ENCODE results near the gene OR51E1. TPM values are rescaled to one million over a fixed set of nuclear protein-coding genes. Genes with fewer than 3 reads are reported as not detected.

OR51E1 gene, protein sequence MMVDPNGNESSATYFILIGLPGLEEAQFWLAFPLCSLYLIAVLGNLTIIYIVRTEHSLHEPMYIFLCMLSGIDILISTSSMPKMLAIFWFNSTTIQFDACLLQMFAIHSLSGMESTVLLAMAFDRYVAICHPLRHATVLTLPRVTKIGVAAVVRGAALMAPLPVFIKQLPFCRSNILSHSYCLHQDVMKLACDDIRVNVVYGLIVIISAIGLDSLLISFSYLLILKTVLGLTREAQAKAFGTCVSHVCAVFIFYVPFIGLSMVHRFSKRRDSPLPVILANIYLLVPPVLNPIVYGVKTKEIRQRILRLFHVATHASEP
- not detected in 2 replicates for total RNA-seq

DNA sequence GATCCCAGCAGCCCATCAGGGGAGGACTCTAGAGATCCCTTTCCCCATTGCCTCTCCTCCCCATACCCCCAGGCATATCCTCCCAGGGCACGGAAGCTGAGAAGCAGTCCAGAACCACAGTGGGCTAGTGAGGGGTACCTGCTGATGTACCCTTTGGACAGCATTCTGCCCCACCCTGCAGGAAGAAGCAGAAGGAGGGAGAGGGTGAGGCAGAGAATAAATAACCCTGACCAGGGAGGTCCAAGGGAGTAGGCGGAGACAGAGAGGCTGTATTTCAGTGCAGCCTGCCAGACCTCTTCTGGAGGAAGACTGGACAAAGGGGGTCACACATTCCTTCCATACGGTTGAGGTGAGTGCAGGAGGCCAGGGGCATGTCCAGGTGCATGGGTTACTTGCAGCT lies at the start of gene OR51E1:
TSS of gene OR51E1 (plus strand) at position 301 of the 400 bp plus-strand sequence. CDS start 8,545 bp downstream, outside the sequence.
- DNase-seq (ENCODE audit: low read depth in 2 of 2): no peak

DNA sequence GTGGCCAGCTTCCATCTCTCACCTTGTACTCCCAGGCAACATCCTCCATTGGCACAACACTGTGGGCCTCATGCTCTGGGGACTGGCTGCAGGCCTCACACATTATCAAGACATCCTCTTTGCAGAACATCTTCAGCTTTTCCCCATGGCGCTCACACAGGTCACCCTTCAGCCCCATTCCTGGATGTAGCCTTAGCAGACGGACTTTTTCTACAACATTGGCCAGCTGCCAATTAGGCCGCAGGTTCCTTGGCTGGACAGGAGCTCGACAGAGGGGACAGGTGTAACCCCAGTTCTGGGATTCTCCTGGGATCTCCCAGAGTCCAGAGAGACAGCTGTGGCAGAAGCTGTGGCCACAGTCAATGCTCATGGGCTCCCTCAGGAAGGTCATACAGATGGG lies 38.7 kb upstream of the OR51E1 start:
- no peak for DNase-seq (ENCODE audit: low read depth in 2 of 2)

DNA sequence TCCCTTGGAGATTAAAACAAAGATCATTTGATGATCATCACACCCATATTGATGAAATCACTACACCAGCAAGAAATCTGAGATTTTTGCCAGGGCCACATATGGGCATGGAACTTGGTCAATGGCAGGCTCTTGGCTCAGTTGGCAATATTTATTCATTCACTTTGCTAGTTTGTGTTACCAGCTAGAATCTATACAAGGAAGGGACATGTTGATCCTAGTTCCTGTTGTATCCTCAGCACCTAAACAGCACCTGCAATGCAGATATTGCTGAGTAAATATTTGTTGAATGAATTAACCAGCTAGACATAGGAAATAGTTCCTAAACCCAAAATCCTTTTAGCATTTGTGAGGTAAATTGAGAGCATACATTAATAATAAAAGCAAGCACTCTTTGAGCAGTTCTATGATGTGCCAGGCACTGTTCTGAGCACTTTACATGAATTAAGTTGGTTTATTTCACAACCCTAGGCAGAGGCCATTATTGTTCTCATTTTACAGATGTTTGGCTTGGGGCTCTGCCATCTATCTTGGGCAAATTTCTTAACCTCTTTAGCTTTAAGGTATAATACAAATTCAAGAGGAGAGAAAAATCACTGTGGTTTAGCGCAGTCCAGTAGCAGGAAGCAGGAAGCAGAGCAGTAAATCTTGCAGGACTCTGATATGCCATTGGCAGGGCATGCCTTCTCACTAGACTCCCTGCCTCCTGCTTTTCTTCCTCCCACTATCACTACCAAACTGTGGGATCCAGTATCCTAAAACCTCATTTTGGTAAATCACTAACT lies 37.4 kb upstream of the OR51E1 start:
- DNase-seq (ENCODE audit: low read depth in 2 of 2): peak; percentile 4 to 22

DNA sequence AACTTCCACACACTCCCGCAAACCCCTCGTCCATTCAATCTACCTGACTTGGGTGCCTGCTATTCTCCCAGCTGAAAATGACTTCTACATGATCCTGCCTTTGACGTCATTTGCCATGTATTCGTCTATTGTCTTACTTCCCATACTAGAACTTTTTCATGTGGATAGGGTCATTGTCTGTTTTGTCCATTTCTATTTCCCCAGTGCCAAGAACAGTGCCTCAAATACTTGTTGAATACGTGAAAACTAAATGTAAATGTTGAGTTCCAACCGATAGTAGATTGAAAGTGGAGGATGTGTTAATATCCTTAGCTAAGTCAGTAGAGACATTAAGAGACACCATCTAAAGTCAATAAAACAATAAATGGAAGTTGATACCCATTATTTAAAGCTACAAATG lies 36.7 kb upstream of the OR51E1 start:
- peak; percentile 23 to 46 for DNase-seq (ENCODE audit: low read depth in 2 of 2)

DNA sequence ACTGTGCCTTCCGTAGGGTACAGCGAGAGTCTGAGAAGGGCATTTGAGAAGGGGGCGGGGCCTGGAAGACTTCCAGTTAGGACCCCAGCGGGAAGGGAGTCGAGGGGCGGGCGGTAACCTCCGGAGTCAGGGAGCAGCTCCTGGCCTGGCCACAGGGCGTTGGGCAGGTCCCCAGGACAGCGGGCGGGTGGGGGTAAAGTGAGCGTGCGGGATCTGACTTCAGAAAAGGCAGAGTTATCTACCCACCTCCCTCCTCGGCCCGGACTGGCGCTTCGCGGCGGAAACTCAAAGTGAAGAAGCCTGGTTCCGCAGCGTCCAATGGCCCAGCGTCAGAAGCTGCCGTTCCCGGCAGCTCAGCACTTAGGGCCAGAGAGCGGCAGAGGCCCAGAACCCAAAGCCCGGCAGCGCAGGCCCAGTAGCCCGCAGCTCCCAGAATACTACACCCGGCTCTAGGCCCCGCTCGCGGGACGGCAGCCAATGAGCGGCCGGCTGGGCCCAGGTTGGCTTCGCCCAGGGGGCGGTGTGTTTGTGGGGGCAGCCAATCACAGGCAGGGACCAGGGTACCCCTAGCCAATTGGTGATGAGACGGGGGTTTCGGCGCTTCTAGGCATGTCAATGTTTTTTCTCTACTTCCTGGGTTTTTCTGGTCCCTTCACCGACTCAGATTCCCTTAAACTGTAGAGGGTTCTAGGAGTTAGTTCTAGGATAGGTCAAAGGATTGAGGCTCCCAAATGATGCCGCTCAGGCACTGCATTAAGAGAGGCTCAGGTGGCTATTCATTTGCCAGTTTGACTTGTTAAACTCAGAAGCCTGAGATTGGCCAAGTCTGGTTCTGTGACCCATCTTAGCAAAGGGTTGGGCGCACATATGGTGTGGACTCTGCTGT lies 35.8 kb upstream of the OR51E1 start, which contains the start of gene TRIM68:
TSS of gene TRIM68 (minus strand) at position 451 of the 886 bp plus-strand sequence. CDS start 2,727 bp downstream, outside the sequence.
- DNase-seq (ENCODE audit: low read depth in 2 of 2): peak; percentile 93 to 95

DNA sequence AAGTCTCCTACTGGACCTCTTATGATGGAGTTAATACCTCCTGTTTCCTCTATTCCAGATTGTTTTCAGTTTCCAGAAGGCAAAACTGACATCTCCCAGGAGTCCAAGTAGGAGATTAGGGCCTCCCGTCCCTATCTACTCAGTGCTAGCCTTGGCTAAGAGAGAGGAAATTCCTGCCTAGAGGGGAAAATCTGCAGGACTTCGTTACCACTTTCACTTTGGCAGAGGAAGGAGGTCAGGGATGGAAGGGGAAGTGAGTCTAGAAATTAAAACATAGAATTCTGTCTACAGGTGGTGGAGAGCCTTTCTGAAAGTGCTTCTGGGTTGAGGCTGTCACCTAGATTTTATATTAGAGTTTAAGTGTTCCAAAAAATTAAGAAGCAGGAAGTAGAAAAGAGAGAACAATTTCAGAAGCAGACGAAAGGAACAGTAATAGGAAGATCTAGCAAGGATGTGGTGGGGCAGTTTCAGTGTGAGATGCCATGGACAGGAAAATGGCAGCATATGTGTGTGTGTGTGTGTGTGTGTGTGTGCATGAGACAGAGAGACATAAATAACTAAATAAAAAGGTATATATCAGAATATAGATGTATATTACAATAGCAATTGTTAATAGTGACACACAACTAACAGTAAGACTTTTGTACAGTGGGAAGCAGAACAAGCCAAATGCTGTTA lies 33.4 kb upstream of the OR51E1 start:
- DNase-seq (ENCODE audit: low read depth in 2 of 2): peak in 1 of 2 donors; percentile 25

DNA sequence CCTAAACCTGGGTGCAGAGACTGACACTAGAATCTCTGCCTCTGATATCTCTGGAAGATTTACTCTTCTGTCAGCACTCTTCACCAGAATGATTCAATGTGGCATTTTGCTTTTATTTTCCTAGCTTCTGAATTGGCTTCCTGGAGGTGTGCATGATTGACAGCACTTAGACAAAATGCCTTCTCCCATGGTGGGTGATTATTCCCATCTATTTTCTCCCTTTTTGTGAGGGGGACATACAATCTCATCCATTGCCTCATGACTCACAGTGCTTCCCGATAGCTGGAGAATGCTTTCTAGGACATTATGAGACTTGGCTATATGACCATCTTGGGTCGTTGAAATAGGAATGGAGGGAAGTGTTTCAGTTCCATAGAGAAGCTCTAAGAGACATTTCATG lies 31.8 kb upstream of the OR51E1 start:
- DNase-seq (ENCODE audit: low read depth in 2 of 2): no peak

DNA sequence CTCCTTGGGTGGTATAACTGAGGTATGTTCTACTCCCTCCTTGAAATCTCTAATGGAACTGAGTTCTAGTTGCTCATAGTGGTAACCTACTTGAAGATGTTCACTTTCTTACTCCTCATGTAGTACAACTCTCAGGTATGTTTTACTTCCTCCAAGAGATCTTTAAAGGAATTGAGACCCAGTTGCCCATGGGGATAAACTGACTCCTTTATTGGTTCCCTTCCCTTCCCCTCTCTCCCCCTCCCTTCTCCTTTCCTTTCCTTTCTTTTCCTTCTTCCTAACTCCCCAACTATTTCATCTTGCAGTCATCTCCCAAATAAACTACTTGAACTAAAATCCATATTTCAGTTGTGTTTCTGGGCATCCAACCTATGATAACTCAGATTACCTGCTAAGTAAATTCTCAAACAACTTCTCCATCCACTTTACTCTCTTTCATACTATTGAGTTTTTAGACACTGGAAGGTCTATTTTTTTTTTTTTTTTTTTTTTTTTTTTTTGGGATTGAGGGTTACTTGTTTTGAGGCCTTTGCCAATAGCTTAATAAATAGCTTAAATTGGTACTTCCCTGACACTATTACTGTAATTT lies 27.8 kb upstream of the OR51E1 start:
- DNase-seq (ENCODE audit: low read depth in 2 of 2): no peak

DNA sequence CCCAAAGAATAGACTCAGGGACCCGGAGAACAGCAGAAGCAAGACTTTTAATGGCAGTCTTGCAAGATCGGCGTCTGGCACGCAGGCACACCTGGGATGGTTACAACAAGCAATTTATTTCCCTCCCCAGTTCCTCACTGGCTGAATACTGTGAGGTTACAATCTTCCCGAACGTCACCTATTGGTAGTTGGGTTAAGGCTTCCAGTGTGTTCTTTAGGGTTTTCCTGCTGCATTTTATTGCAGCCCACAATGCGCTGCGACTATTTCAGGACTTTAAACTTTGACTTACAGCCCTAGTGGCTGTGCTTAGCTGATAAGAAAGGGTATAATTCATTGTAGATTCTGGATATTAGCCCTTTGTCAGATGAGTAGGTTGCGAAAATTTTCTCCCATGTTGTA lies 24.3 kb upstream of the OR51E1 start:
- DNase-seq (ENCODE audit: low read depth in 2 of 2): no peak

DNA sequence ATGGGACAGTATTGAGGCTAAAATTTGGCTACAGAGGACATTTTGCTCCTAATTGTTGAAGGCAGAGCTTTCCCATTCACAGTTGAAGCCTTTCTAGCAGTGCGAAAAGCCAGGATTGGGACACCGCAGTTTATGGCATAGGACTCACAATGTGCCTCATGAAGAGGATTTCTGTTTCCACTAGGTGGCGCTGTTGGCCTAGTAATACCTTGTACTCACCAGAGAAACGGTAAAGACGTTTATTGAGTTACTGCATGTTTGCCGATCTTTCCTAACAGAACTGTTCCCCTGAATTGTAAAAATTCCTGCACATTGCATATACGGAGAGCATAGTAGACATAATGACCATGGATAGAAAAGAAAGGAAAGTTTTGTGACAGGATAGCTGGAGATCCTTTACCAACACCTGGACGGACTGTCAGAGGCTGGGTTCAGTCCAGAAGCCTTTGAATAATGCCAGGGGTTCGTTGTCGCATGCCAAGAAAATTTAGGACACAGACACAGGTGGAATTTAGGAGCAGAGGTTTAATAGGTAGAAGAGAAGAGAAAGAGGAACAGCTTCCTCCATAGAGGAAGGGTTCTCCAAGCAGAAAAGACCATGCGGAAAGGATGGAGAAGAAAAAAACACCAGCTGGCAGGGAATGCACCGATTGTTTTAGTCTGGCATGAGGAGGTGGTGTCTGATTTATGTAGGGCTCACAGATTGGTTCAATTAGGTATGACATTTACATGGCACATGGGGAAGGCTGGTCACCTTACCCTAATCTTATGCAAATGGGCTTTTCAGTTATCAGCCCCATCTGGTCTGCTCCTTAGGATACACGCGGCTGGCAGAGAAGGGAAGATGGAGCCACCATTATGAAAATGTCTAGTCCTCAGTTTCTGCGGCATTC lies 17.3 kb upstream of the OR51E1 start:
- DNase-seq (ENCODE audit: low read depth in 2 of 2): peak; percentile 73 to 74

DNA sequence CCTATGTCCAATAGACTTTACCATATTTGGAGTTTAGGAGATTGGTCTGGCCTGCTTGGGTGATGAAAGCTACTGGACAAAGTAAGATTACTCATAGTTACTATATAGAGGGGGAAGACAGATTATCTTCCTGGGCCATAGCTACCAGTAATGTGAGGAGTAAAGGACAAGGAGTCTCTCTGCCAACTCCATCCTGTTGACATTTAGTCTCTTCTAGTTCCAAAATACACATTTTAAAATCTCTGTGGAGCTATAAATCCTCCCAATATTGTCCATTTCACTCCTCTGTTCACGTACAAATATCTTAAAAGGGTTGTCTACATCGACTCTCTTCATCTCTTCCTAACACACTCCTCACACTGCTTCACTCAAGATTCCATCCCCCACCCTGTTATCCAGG lies 7.6 kb upstream of the OR51E1 start:
- no peak for DNase-seq (ENCODE audit: low read depth in 2 of 2)

DNA sequence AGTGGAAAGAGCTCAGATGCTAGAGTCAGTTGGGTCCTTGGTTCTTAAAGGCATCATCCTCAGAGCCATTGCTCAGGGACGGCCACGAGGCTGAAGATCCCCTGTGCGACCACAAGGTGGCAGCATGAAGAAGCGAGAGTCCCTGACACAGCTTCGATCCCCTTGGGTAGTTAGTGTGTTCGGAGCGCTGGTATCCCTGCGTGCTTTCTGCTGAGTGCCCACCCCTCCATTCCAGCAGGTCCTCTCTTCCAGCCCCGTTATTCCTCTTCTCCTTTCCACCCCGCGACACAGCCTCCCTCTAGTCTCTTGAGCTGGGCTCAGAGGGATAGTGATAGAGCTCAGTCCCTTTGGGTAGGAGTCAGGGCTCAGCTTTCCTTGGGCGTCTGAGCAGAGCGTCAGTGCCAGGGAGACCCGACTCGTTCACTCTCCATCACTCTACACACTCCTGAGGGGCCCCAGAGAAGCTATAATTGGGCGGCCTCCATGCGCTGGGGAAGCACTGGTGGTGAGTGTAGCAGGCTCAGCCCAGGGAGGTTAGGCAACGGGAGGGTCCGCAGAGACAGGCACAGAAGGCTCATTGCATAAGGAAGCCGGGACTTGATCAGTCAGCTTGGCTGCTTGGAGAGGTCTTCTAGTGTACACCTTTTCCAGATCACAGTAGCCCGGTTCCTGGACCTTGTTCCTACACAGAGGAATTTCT lies 6.7 kb upstream of the OR51E1 start, which contains the start of gene OR51D1:
TSS of gene OR51D1 (plus strand) at position 516 of the 700 bp plus-strand sequence. CDS start 2,314 bp downstream, outside the sequence.
- peak; percentile 69 to 73 for DNase-seq (ENCODE audit: low read depth in 2 of 2)

DNA sequence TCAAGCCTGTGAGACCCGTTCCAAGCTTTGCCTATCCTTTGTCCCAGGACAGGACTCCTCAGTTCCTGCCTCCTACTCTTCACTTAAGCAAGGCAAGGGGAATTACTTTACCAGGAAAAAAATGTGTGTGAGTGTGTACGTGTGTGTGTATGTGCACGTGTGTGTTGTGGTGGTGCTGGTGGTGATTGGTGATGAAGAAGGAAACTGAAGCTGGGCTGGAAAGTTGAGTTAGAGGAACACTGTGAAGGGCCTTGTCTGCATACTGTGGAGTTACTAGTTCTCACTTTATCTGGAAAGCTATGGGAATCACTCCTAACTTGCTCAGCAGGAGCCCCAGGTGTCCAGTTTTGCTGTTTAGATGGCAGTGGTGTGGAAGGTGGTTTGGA lies 6.1 kb upstream of the OR51E1 start:
- no peak for DNase-seq (ENCODE audit: low read depth in 2 of 2)

DNA sequence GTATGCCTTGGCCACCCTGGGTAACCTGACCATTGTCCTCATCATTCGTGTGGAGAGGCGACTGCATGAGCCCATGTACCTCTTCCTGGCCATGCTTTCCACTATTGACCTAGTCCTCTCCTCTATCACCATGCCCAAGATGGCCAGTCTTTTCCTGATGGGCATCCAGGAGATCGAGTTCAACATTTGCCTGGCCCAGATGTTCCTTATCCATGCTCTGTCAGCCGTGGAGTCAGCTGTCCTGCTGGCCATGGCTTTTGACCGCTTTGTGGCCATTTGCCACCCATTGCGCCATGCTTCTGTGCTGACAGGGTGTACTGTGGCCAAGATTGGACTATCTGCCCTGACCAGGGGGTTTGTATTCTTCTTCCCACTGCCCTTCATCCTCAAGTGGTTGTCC lies 3.9 kb upstream of the OR51E1 start:
- no peak for DNase-seq (ENCODE audit: low read depth in 2 of 2)

DNA sequence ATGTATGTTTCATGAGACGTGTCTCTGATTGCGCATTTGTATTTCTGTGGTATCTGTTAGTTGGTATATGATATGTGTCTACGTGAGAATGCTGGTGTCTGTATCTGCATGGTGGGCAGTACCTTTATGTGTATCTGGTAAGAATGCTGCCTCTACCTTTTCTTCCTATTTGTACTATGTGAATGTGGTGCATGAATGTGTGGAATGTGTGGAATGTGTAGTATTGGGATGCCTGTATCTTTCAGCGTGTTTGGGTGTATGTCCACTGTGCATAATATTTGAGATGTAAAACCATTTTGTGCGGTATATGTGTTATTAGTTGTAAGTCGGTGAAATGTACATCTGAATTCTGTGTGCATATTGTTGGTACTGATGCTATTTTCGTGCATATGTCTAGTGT lies 2.3 kb upstream of the OR51E1 start:
- no peak for DNase-seq (ENCODE audit: low read depth in 2 of 2)

DNA sequence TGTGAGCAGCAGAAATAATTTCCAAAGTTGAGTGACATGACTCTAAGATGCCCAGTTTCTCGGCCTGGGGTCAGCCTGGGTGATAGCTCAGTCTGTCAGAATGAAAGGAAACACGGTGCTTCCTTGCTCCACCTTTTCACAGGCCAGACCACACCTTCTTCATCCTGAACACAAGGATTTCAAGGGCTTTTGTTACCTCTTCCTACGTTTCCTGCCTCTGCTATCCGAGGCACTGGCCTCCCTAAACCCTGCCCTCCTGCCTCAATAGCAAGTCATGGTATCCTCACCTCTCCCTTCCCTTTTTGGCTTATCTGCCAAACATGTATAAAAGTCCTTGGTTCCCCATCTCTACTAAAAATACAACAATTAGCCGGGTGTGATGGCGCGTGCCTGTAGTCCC lies 1.7 kb upstream of the OR51E1 start:
- no peak for DNase-seq (ENCODE audit: low read depth in 2 of 2)

DNA sequence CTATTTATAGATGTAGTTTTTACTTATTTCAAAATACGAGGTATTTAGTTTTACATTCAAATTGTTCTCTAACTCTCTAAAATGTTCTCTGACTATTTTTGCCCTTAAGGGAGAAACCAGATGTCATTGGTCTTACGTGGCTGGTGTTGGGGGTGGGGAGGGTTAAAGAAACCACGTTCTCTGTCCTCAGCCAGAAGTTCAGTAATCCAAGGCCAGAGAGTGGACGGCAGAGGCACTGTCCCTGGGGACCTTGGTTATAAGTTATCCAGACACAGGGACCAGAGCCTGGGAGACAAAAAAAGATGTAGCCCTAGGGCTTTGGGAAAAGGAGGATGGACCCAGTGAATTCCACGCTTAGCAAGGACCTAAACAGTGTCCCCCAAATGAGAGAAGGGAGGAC lies 706 bp upstream of the OR51E1 start:
- no peak for DNase-seq (ENCODE audit: low read depth in 2 of 2)

DNA sequence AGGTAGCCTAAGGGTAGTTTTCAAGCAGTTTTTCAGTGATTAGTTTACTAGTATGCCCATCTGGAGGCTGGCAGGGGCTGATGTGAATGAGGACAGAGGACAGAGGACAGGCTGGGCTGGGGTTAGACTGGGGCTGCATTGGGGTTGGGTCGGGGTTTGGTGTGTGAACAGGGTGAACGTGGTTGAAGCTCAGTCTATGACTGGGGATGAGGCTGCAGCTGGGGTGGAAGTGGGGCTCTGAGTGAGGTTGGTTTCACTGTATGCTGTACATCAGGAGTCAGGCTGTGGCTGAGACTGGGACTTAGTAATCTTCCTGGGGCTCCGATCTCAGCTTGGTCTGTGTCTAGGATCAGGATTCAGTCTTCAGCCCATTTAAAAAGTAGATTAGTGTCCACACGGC lies 451 bp downstream of the OR51E1 start:
- DNase-seq (ENCODE audit: low read depth in 2 of 2): no peak

DNA sequence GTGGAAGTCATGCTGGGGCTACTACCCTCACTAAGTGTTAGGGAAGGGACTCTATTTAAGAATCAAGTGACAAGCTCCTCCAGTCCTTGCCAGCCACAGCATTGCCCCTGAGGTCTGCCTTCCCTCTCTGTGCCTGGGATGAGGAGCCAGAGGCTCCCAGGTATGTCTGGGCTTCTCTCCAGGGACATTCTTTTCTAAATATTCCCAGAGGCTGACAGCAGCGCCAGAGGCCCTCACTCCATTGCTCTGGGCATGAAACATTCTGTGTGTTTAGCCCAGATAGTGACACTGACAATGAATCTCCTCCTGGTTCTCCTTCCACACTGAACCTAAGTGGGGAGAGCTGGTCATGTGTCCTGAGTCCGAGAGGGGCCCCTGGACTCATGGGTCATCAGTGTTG lies 2.2 kb downstream of the OR51E1 start:
- DNase-seq (ENCODE audit: low read depth in 2 of 2): no peak
